ENCODE data around the gene MST1.

DNA sequence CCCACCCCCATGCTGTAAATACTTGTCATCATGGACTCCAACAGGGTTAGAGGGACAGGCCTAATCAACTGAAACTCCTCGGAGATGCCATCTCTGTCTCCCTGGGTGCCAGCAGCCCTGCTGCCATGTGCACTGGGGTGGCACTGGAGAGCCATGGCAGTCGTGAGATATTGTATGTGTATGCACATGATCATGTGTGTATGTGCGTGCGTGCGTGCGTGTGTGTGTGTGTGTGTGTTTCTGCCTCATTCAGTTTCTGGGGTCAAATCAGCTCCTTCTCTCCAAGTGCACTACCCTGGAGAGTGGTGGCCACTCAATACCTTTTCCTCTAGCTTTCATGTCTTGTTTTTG is 18.4 kb downstream of the MST1 start:
- TF ChIP-seq, protein P1, sequence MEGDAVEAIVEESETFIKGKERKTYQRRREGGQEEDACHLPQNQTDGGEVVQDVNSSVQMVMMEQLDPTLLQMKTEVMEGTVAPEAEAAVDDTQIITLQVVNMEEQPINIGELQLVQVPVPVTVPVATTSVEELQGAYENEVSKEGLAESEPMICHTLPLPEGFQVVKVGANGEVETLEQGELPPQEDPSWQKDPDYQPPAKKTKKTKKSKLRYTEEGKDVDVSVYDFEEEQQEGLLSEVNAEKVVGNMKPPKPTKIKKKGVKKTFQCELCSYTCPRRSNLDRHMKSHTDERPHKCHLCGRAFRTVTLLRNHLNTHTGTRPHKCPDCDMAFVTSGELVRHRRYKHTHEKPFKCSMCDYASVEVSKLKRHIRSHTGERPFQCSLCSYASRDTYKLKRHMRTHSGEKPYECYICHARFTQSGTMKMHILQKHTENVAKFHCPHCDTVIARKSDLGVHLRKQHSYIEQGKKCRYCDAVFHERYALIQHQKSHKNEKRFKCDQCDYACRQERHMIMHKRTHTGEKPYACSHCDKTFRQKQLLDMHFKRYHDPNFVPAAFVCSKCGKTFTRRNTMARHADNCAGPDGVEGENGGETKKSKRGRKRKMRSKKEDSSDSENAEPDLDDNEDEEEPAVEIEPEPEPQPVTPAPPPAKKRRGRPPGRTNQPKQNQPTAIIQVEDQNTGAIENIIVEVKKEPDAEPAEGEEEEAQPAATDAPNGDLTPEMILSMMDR (IDR thresholded peaks at IDR 0.05), result no peak
- no peak for TF ChIP-seq POLR2A (IDR thresholded peaks at IDR 0.05)
